Liver (tissue), 9 donors: Measurements from ENCODE around the gene RBMS3. TPM values are rescaled to one million over a fixed set of nuclear protein-coding genes. Genes with fewer than 3 reads are reported as not detected.

Source experiments
- DNase-seq: peaks from one replicate; pipeline ENCODE4 v3.0.0-alpha.2; 2017; ENCODE audit warnings: low spot score
- H3K27ac ChIP-seq, 2 donors: one replicate each; pipeline ENCODE4 v1.7.0; 2013; ENCODE audit warnings: inconsistent platforms in 2 of 2, low read length in 2 of 2, control low read depth in 1 of 2, low read depth in 1 of 2, mild to moderate bottlenecking in 1 of 2
- H3K27me3 ChIP-seq, 4 donors: one replicate each; pipeline versions ENCODE4 v1.6.1 to v1.7.0; 2013; ENCODE audit warnings: low read length in 3 of 4, inconsistent platforms in 1 of 4, mild to moderate bottlenecking in 1 of 4, moderate library complexity in 1 of 4; ENCODE audit not compliant: control insufficient read depth in 4 of 4, insufficient read depth in 4 of 4
- H3K36me3 ChIP-seq, 4 donors: one replicate each; pipeline versions ENCODE4 v1.6.1 to v1.7.0; 2013; ENCODE audit warnings: low read length in 3 of 4, mild to moderate bottlenecking in 3 of 4, low read depth in 1 of 4, moderate library complexity in 1 of 4; ENCODE audit not compliant: control insufficient read depth in 4 of 4, insufficient read depth in 3 of 4
- H3K4me1 ChIP-seq, 4 donors: one replicate each; pipeline versions ENCODE4 v1.6.1 to v1.7.0; 2013; ENCODE audit warnings: low read length in 3 of 4, mild to moderate bottlenecking in 3 of 4, moderate library complexity in 1 of 4; ENCODE audit not compliant: control insufficient read depth in 4 of 4, insufficient read depth in 4 of 4
- H3K4me3 ChIP-seq, 3 donors: one replicate each; pipeline versions ENCODE4 v1.6.1 to v1.7.0; 2013; ENCODE audit warnings: low read length in 3 of 3, control low read depth in 1 of 3, low read depth in 1 of 3, mild to moderate bottlenecking in 1 of 3
- H3K9ac ChIP-seq, 2 donors: one replicate each; pipeline ENCODE4 v1.7.0; 2013; ENCODE audit warnings: low read length in 2 of 2, mild to moderate bottlenecking in 2 of 2, moderate library complexity in 2 of 2, control low read depth in 1 of 2, low read depth in 1 of 2
- H3K9me3 ChIP-seq, 4 donors: one replicate each; pipeline versions ENCODE4 v1.6.1 to v1.7.0; 2013; ENCODE audit warnings: low read length in 3 of 4; ENCODE audit not compliant: control insufficient read depth in 4 of 4
- ATF3 ChIP-seq: IDR thresholded peaks from 2 replicates; pipeline ENCODE4 v1.6.1; 2016; ENCODE audit warnings: antibody characterized with exemption
- CTCF ChIP-seq: fragments of 150-350 bp; IDR thresholded peaks from 2 replicates; pipeline ENCODE4 v1.5.1; 2017; ENCODE audit warnings: improper control_type of control experiment, low read depth, low read length; ENCODE audit not compliant: missing input control
- EGR1 ChIP-seq, 2 donors: IDR thresholded peaks; 2 replicates each; pipeline ENCODE4 v1.6.1; 2016 to 2018; ENCODE audit warnings: antibody characterized with exemption in 2 of 2, low read depth in 2 of 2
- FOXA1 ChIP-seq: IDR thresholded peaks from 2 replicates; pipeline ENCODE4 v1.6.1; 2016; ENCODE audit warnings: antibody characterized with exemption
- FOXA2 ChIP-seq: IDR thresholded peaks from 2 replicates; pipeline ENCODE4 v1.6.1; 2016; ENCODE audit warnings: antibody characterized with exemption
- GABPA ChIP-seq, 2 donors: IDR thresholded peaks in 1 of 2; conservative IDR thresholded peaks in 1 of 2; 2 replicates each; pipeline ENCODE4 v1.6.1; 2016; ENCODE audit warnings: antibody characterized with exemption in 2 of 2, mild to moderate bottlenecking in 1 of 2, moderate library complexity in 1 of 2
- HNF4A ChIP-seq, 2 donors: conservative IDR thresholded peaks; 2 replicates each; pipeline ENCODE4 v1.6.1; 2016; ENCODE audit warnings: antibody characterized with exemption in 2 of 2, mild to moderate bottlenecking in 2 of 2
- HNF4G ChIP-seq: IDR thresholded peaks from 2 replicates; pipeline ENCODE4 v1.6.1; 2016; ENCODE audit warnings: antibody characterized with exemption
- JUND ChIP-seq, 2 donors: IDR thresholded peaks; 2 replicates each; pipeline ENCODE4 v1.6.1; 2016; ENCODE audit warnings: antibody characterized with exemption in 2 of 2
- MAX ChIP-seq: IDR thresholded peaks from 2 replicates; pipeline ENCODE4 v1.6.1; 2016; ENCODE audit warnings: antibody characterized with exemption
- NR2F2 ChIP-seq: IDR thresholded peaks from 2 replicates; pipeline ENCODE4 v1.6.1; 2016; ENCODE audit warnings: antibody characterized with exemption
- RAD21 ChIP-seq, 2 donors: IDR thresholded peaks; 2 replicates each; pipeline ENCODE4 v1.6.1; 2016; ENCODE audit warnings: antibody characterized with exemption in 2 of 2, mild to moderate bottlenecking in 2 of 2
- REST ChIP-seq: IDR thresholded peaks from 2 replicates; pipeline ENCODE4 v1.6.1; 2016; ENCODE audit warnings: antibody characterized with exemption, mild to moderate bottlenecking
- SP1 ChIP-seq: IDR thresholded peaks from 2 replicates; pipeline ENCODE4 v1.6.1; 2018; ENCODE audit warnings: antibody characterized with exemption, mild to moderate bottlenecking
- TAF1 ChIP-seq: conservative IDR thresholded peaks from 2 replicates; pipeline ENCODE4 v1.6.1; 2016; ENCODE audit warnings: antibody characterized with exemption, mild to moderate bottlenecking
- YY1 ChIP-seq: IDR thresholded peaks from 2 replicates; pipeline ENCODE4 v1.6.1; 2016; ENCODE audit warnings: antibody characterized with exemption, mild to moderate bottlenecking
- ZBTB33 ChIP-seq: IDR thresholded peaks from 2 replicates; pipeline ENCODE4 v1.6.1; 2016; ENCODE audit warnings: antibody characterized with exemption
- WGBS: extraction: QIAGEN DNeasy Blood & Tissue Kit; methylation state at CpG from one replicate; pipeline ENCODE4 v1.1.7; 2013; 5-methylcytosine and 5-hydroxymethylcytosine counted together
- polyA plus RNA-seq, 2 donors: library from polyadenylated mRNA; stranded (reverse) in 1 of 2; unstranded in 1 of 2; fragments of 200-250 nt in 1 of 2; fragments of >200 nt in 1 of 2; fragmentation: Nextera tagmentation in 1 of 2; extraction: Ambion mirVana in 1 of 2; gene quantifications; one replicate each; pipeline versions ENCODE4 v1.2.1 to v1.2.3, GENCODE V29; 2013 to 2015
- total RNA-seq, 2 donors: library from RNA; depleted of rRNA; stranded (reverse); fragments of >200 nt; gene quantifications; one replicate each; pipeline ENCODE4 v1.2.3, GENCODE V29; 2014
- donor health status: healthy.
- donor health status: healthy.
- donor health status: healthy.
- donor health status: healthy.
- donor health status: healthy.

Gene RBMS3
- total and polyA plus RNA-seq, 4 donors: 1.2 to 14.9 (median 9.3) TPM

- no peak overlapping the region for H3K27ac ChIP-seq
- no peak for DNase-seq
- H3K27me3 ChIP-seq: no peaks in the 10 kb centered on the region
- H3K4me3 ChIP-seq: no peak overlapping the region
- H3K4me1 ChIP-seq: no peaks in the 10 kb centered on the region
- no peaks in the 10 kb centered on the region for H3K9me3 ChIP-seq
- no peak for TF ChIP-seq HNF4G
- TF ChIP-seq SP1: no peak
- TF ChIP-seq JUND (IDR thresholded peaks at IDR 0.05): no peak
- TF ChIP-seq RAD21 (IDR thresholded peaks at IDR 0.05): no peak
- no peak for TF ChIP-seq HNF4A (conservative IDR thresholded peaks at IDR 0.05)
- no peak for TF ChIP-seq REST
- no peak for TF ChIP-seq MAX
- TF ChIP-seq NR2F2: no peak
- no peak for TF ChIP-seq FOXA2
- no peak for TF ChIP-seq TAF1
- no peak for TF ChIP-seq ZBTB33
- TF ChIP-seq GABPA (IDR thresholded peaks at IDR 0.05 in 1 of 2, conservative IDR thresholded peaks at IDR 0.05 in 1 of 2): no peak
- no peak for TF ChIP-seq ATF3
- TF ChIP-seq CTCF: no peak
- TF ChIP-seq YY1: no peak
- 90% methylated on average over 1 of the region's 1 CpG for WGBS
- no peaks in the 10 kb centered on the region for H3K36me3 ChIP-seq
- H3K9ac ChIP-seq: no peak overlapping the region
These were observed 309.1 kb downstream of the RBMS3 start for GRCh38 chr3:29590012-29590411.

- no peak overlapping the region for H3K4me3 ChIP-seq
- no peak overlapping the region for H3K27ac ChIP-seq
- no peak overlapping the region for H3K9ac ChIP-seq
- no peak for DNase-seq
- H3K9me3 ChIP-seq: no peaks in the 10 kb centered on the region
- no peaks in the 10 kb centered on the region for H3K4me1 ChIP-seq
- H3K27me3 ChIP-seq: no peaks in the 10 kb centered on the region
- H3K36me3 ChIP-seq: no peaks in the 10 kb centered on the region
- TF ChIP-seq YY1 (no peak), HNF4G (no peak), REST (no peak), NR2F2 (no peak), RAD21 (IDR thresholded peaks at IDR 0.05) (no peak), JUND (IDR thresholded peaks at IDR 0.05) (no peak), FOXA1 (no peak), FOXA2 (no peak), EGR1 (IDR thresholded peaks at IDR 0.05; ENCODE audit: low read depth in 2 of 2) (no peak), SP1 (no peak), HNF4A (conservative IDR thresholded peaks at IDR 0.05) (no peak), TAF1 (no peak), GABPA (IDR thresholded peaks at IDR 0.05 in 1 of 2, conservative IDR thresholded peaks at IDR 0.05 in 1 of 2) (no peak), CTCF (no peak)
These were observed 309.6 kb downstream of the RBMS3 start for GRCh38 chr3:29590461-29590860.
